ENCODE measurements around the gene SLIT1. TPM values are rescaled to one million over a fixed set of nuclear protein-coding genes. Genes with fewer than 3 reads are reported as not detected.
A peak's percentile ranks its signal among the peaks of the same experiment; 100 is the strongest.

Gene SLIT1
- total RNA-seq, 1 donor: not detected

- no peaks in the 10 kb centered on the region for H4K20me1 ChIP-seq (ENCODE audit: insufficient read depth, low read length)
- H3K4me2 ChIP-seq (ENCODE audit: insufficient read depth, low read length): no peak overlapping the region
- DNase-seq (ENCODE audit: insufficient read length, low spot score, missing footprints): no peak
- H3K27ac ChIP-seq (ENCODE audit: low read depth, low read length): no peak overlapping the region
- TF ChIP-seq CTCF (IDR thresholded peaks at IDR 0.05; ENCODE audit: extremely low read depth, low read depth, low read length): no peak
- peaks cover 13% of the 10 kb centered on the region for H3K4me1 ChIP-seq (ENCODE audit: insufficient read depth, low read length)
- no peak overlapping the region for H2AFZ ChIP-seq (ENCODE audit: low read length)
- no peaks in the 10 kb centered on the region for H3K79me2 ChIP-seq (ENCODE audit: insufficient read depth, low read length)
- H3K36me3 ChIP-seq (ENCODE audit: insufficient read depth, low read length): peaks cover 20% of the 10 kb centered on the region
- H3K27me3 ChIP-seq (ENCODE audit: insufficient read depth, low read length): no peaks in the 10 kb centered on the region
- H3K4me3 ChIP-seq (ENCODE audit: insufficient read depth, low read length): no peak overlapping the region
- H3K9me3 ChIP-seq (ENCODE audit: low read depth, low read length): no peaks in the 10 kb centered on the region
Measured at GRCh38 chr10:96984541-96985131, 201.1 kb downstream of the SLIT1 start.

- no peaks in the 10 kb centered on the region for H3K79me2 ChIP-seq (ENCODE audit: insufficient read depth, low read length)
- H3K4me3 ChIP-seq (ENCODE audit: insufficient read depth, low read length): no peak overlapping the region
- no peaks in the 10 kb centered on the region for H3K4me1 ChIP-seq (ENCODE audit: insufficient read depth, low read length)
- no peaks in the 10 kb centered on the region for H3K27me3 ChIP-seq (ENCODE audit: insufficient read depth, low read length)
- H3K9me3 ChIP-seq (ENCODE audit: low read depth, low read length): no peaks in the 10 kb centered on the region
- H3K36me3 ChIP-seq (ENCODE audit: insufficient read depth, low read length): peaks cover 20% of the 10 kb centered on the region
- no peak overlapping the region for H2AFZ ChIP-seq (ENCODE audit: low read length)
- peak; percentile 69 for DNase-seq (ENCODE audit: insufficient read length, low spot score, missing footprints)
- no peak overlapping the region for H3K27ac ChIP-seq (ENCODE audit: low read depth, low read length)
- H4K20me1 ChIP-seq (ENCODE audit: insufficient read depth, low read length): no peaks in the 10 kb centered on the region
- TF ChIP-seq CTCF (IDR thresholded peaks at IDR 0.05; ENCODE audit: extremely low read depth, low read depth, low read length): no peak
- no peak overlapping the region for H3K4me2 ChIP-seq (ENCODE audit: insufficient read depth, low read length)
Measured at GRCh38 chr10:96982149-96982930, 203.4 kb downstream of the SLIT1 start.

GRCh38 chr10:96978621-96979154 is 207.1 kb downstream of the SLIT1 start:
- no peak overlapping the region for H3K4me3 ChIP-seq (ENCODE audit: insufficient read depth, low read length)
- H4K20me1 ChIP-seq (ENCODE audit: insufficient read depth, low read length): peaks cover 3% of the 10 kb centered on the region
- peaks cover 20% of the 10 kb centered on the region for H3K36me3 ChIP-seq (ENCODE audit: insufficient read depth, low read length)
- TF ChIP-seq CTCF (IDR thresholded peaks at IDR 0.05; ENCODE audit: extremely low read depth, low read depth, low read length): no peak
- no peaks in the 10 kb centered on the region for H3K9me3 ChIP-seq (ENCODE audit: low read depth, low read length)
- no peak overlapping the region for H2AFZ ChIP-seq (ENCODE audit: low read length)
- H3K27ac ChIP-seq (ENCODE audit: low read depth, low read length): no peak overlapping the region
- no peaks in the 10 kb centered on the region for H3K27me3 ChIP-seq (ENCODE audit: insufficient read depth, low read length)
- H3K4me1 ChIP-seq (ENCODE audit: insufficient read depth, low read length): no peaks in the 10 kb centered on the region
- no peak overlapping the region for H3K4me2 ChIP-seq (ENCODE audit: insufficient read depth, low read length)
- no peak for DNase-seq (ENCODE audit: insufficient read length, low spot score, missing footprints)
- H3K79me2 ChIP-seq (ENCODE audit: insufficient read depth, low read length): no peaks in the 10 kb centered on the region

- Histone ChIP-seq H3K4me2 (ENCODE audit: insufficient read depth, low read length) (no peak overlapping the region), H3K4me3 (ENCODE audit: insufficient read depth, low read length) (no peak overlapping the region), H3K9me3 (ENCODE audit: low read depth, low read length) (no peaks in the 10 kb centered on the region), H3K27ac (ENCODE audit: low read depth, low read length) (no peak overlapping the region), H3K27me3 (ENCODE audit: insufficient read depth, low read length) (no peaks in the 10 kb centered on the region), H3K36me3 (ENCODE audit: insufficient read depth, low read length) (no peaks in the 10 kb centered on the region), H2AFZ (ENCODE audit: low read length) (no peak overlapping the region), H3K4me1 (ENCODE audit: insufficient read depth, low read length) (no peaks in the 10 kb centered on the region), H3K79me2 (ENCODE audit: insufficient read depth, low read length) (no peaks in the 10 kb centered on the region), H4K20me1 (ENCODE audit: insufficient read depth, low read length) (peaks cover 3% of the 10 kb centered on the region)
- TF ChIP-seq CTCF (IDR thresholded peaks at IDR 0.05; ENCODE audit: extremely low read depth, low read depth, low read length): no peak
- no peak for DNase-seq (ENCODE audit: insufficient read length, low spot score, missing footprints)
Measured at GRCh38 chr10:96975136-96975535, 210.6 kb downstream of the SLIT1 start.

Data from osteoblast (primary cell).